ENCODE results near the gene RTL1.

The RTL1 gene

DNA sequence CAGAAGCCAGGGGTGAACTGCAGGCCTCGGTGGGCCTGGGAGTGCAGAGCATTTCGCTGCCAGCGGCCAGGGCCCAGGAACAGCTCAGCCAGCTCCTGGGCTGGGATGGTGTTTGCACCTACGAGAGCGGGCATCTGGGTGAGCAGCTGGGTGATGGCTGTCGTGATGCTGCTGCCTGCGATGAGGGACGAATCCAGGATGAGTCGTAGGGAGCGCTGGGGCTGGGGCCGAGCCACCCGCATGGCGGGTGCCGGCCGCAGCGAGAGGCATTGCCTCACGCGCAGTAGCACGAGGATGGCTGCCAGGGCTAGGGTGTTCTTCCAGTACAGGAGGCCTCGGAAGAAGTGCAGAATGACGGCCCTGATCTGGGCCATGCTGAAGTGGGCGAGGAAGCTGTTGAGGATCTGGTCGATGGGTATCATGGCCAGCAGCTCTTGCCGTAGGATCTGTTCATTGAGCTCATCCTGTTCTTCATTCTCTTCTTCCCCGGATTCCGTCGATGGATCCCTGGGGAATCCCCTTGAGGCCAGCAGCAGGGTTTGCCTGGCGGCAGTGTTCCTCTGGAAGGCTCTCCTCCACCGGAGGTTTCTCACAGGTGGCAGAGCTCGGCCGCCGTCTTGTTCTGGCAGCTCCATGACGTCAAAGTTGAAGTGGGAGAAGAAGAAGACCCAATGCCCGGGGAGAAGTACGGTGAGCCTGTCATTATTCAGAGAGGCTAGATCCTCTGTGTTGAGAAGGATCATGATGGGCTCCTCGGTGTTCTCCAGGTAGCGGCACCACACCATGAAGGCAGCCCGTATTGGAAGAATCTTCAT lies 22.1 kb downstream of the RTL1 start:
- DNase-seq, result no peak

DNA sequence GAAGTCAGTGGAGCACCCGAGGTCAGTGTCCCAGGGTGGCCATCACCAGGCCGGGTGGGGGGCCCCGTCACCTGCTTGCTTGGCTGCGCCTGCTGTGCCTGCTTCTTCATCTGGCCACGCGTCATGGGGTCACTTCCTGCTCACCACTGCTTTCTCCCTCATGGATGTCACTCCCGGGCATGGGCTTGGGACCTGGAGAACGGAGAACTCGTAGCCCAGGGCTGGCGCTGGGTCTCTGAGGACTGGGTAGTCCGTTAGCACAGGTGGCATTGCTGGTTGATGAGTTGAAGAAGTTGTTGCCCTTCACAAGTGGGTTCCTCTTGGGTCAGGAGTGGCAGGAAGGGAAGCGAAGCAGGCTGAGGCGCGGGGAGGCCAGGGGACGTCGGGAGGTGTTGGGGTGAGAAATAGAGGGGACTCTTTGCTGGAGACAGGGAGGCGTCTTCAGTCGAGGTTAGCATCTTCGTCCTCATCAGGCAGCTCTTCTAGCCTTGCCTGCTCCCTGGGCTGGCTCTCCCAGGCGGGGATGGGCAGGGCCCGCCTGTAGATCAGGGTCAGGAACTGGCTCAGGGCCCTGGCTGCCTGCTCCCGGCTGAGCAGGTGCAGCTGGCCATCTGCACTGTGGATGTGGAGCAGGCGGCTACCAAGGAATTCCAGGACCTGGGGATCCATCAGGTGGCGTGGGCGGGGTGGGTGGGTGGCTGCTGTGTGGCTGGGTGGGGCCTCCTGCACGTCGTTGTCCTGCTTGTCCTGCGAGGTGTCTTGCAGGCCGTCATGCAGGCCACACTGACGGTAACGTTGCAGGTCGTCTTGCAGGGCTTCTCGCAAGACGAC lies 23.0 kb downstream of the RTL1 start:
- DNase-seq, result no peak

DNA sequence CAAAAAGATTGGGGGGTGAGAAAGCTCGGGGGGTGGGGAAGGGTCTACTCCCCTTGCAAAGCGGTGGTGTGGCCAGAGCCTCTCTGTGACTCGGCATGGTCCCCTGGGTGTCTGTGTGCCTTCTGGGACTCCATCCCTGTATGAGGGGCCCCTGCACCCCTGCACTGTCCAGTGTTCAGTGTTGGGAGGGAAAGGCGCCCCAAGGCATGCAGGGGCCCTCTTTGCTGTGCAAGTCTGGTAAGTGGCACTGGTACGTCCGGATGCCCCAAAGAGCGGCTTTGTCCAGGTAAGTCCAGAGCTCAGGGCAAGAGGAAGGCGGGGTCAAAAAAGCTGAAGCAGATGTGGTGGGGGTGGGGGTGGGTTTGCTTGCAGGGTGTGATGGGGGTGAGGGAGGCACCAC lies 23.7 kb downstream of the RTL1 start:
- no peak for DNase-seq

GRCh38 chr14:100879194-100879593 lies 24.3 kb downstream of the RTL1 start:
- DNase-seq, result no peak

DNA sequence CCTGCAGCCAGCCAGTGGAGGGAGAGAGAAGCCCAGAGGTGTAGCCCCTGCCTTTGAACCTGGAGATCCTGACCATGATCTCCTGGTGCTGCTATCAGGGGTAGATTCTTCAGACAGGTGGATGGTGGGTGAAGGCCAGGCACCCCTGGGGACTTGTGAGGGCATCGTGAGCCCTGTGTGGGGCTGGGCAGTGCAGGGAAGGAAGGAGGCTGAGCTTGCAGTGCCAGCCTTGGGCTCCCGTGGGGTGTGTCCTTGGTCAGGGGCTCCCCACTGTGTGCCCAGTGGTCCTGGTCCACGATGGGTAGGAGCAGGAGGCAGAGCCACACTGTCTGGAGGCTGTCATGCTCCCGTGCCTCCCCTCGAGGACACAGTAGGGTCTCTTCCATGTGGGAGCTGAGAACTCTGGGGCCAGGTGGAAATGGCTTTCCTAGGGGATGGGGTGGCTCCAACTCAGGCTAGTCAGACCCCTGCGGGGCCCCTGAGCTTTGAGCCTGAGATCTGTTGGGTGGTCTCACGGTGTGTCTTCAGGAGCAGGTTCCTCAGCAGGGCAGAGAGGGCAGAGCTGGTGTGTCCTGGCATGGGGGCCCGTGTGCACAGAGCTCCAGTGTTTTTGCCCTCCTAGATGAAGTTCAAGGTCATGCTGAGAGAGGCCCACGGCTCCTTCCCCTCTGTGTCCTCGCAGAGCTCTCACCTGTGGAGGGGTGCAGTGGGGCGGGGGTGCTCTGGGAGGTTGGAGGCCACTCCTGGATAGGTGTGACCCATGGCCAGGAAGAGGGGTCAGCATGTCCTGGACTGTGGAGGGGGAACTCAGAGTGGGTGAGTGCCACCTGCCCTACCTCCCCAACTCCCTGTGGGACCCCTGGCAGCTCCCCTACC lies 25.0 kb downstream of the RTL1 start:
- DNase-seq, result no peak

GRCh38 chr14:100875861-100876590 lies 27.5 kb downstream of the RTL1 start:
- no peak for DNase-seq

DNA sequence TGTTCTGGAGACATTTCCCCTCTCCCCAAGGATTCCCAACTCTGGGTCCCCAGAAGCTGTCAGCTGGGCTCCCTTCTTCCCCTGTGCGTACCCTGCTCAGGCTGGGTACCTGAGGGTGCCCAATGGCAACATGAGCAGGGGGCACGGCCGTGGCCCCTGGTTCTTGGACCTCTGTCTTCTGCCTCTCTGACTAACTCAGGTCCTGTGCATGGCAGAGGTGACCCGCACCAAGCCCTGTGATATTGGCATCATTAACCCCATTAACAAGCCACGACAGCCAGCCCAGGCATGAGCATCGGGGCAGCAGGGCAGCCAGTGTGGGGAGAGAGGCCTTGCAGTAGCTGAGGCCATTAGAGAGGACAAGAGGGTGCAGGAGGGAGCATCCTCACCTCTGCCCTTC lies 28.4 kb downstream of the RTL1 start:
- DNase-seq, result no peak

- DNase-seq, result no peak
These were observed 29.0 kb downstream of the RTL1 start for GRCh38 chr14:100874411-100875091.

- no peak for DNase-seq
These were observed 29.5 kb downstream of the RTL1 start for GRCh38 chr14:100874051-100874410.

GRCh38 chr14:100873096-100873482 lies 30.4 kb downstream of the RTL1 start:
- no peak for DNase-seq

GRCh38 chr14:100872259-100873095 lies 31.0 kb downstream of the RTL1 start:
- no peak for DNase-seq

DNA sequence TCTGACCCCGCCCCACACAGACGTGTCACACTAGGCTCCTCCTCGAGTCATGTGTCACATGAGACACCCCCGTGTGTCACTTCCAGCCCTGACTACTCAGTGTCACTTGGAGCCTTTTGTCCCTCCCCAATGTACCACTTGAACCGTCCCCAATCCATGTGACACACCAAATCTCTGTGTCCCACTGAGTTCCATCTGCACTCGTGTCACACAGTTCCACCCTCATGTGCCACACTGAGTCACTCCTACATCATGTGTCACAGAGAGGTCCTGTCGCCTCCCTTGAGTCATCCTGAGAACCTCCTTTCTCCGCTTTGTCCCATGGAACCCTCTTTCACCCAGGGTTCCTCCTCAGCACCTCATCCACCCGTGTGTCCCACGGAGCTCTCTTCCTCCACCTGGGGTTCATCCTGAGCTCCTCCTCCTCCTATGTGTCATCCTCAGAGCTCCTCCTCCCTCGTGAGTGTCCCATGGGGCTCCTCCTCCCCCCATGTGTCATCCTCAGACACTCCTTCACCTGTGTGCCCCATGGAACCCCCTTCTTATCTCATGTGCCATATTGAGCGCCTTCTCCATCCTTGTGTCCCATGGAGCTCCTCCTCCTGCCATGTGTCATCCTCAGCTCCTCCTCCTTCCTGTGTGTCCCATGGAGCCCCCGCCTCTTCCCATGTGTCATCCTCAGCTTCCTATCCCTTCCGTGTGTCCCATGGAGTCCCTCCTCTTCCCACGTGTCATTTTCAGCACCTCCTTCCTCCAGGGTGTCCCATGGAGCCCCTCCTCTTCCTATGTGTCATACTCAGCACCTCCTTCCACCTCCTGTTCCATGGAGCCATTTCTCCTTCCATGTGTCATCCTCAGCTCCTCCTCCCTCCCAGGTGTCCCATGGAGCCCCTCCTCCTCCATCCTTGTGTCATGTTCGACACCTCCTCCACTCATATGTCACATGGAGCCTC lies 32.0 kb downstream of the RTL1 start:
- no peak for DNase-seq

DNA sequence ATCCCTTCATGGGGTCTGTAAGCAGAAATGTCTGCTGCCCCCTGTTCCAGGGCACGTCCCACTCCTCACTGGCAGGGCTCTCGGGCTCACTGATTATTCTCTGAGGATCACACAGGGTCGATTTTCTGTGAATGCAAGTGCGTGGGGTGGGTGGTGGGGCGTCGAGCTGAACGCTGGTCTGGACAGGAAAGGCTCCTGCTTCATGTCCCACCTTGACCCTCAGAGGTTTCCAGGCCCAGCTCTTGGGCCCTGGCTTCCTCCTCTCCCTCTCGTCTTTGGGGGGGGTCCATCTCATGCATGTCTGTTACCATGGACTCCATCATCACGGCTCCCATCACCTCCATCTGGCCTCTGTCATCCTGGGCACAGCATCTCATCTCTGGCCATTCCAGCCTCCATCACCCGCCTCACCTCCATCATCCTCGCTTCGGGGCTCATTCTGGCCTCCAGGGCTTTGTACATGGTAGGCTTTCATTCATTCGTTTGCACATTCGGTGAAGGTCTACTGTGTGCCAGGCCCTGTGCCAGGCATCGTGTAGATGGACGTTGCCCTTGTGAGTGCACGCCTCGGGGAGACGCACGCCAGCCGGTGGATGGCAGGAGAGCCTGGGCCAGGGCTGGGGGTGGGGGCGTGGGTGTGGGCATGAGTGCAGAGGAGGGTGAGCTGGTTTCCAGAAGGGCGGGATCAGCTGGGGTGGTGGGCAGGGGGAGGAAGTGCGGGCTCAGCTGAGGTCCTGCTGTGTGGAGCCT lies 34.7 kb downstream of the RTL1 start:
- DNase-seq, result no peak

DNA sequence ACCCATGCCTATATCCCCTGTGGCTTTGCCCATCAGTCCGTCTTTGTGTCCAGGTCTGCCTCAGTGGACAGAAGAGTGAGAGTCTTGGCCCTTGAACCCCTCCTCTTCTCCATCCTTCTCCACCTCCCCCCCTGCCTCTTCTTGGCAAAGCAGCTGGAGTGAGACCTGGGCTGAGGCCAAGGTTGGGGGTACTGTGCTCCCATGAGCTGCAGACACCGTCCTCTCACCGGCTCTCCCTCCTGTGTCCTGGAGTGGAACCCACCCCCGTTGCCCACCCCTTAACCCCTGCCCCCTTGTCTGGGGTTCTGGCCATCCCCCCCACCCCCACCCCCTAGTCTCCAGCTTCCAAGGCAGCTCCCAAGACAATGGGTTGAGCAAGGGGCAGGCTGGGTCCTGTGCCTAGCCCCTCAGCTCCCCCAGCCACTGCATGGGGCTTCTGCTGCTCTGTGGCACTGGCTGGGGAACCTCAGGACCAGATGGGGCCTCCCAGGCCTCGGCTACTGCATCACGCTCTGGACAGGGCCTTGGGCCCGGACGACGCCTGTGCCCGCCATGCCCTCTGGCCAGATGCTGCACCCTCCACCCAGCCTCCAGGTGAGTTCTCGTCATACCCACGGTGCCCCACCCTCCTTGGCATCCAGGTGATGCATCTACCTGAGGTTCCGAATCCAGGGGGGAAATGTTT lies 35.7 kb downstream of the RTL1 start:
- no peak for DNase-seq

DNA sequence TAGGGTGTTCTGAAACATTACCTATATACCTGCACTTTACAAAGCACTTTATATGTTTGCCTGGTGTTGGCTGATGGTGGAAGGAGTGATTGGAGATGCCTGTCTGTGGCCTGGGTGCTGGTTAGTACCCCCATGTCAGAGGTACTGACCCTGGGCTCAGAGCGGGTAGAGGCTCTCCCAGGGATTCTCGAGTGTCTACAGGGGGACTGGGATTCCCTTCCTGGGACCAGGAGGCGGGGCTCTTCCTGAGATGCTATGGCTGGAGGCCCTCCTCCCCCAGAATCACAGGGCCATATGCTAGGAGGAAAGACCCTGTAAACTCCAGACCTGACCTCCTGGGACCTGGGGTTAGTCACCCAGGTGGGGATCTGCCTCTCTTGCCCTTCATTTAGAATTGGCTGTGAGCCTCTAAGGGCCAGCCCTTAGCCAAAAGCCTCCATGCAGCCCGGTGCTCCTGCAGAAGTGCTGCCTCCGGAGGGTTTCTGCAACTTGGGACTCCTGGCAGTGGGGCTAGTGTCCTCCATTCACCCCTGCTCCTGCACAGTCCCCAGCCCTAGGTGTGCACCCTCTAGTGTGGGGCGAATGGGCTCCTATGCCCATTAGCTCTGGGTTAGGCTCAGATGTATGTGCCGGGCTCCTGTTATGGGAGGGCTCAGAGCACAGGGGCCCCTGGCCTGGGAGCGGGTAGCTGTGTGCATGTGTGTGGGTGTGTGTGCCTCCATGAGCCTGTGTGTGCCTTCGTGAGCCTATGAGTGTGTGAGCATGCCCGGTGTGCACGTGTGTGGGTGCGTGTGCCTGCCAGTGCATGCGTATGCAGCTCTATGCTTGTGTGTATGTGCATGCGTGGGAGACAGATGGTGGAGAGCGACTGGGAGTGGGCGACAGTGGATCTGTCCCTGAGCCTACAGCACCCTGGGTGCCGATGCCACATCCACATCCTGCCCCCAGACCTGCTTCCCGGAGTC lies 36.6 kb downstream of the RTL1 start:
- no peak for DNase-seq

GRCh38 chr14:100865682-100866591 lies 37.6 kb downstream of the RTL1 start:
- DNase-seq, result no peak

Data from activated CD4-positive, alpha-beta T cell treated with anti-CD3 and anti-CD28 coated beads, Interleukin-2, amount 50 U/mL, for 4 hours (primary cell).